Motor neuron (in vitro differentiated cells): ENCODE results near the gene FAM120B. TPM values are rescaled to one million over a fixed set of nuclear protein-coding genes. Genes with fewer than 3 reads are reported as not detected.
A peak's percentile ranks its signal among the peaks of the same experiment; 100 is the strongest.

Experiments used
- ATAC-seq, 8 experiments: fragments of 200-7000 bp; cut with Tn5 transposase; replicated peaks in 6 of 8; 2 replicates each; pipeline ENCODE4 v1.8.0; 2021; ENCODE audit warnings: mild to moderate bottlenecking in 8 of 8, moderate library complexity in 8 of 8
- H3K27ac ChIP-seq, 2 donors: fragments of 250-450 bp; sonication (Bioruptor Pico); 2 replicates each; pipeline ENCODE4 v1.9.0; 2021; ENCODE audit warnings: antibody characterized with exemption in 2 of 2, mild to moderate bottlenecking in 2 of 2, moderate library complexity in 1 of 2
- H3K4me1 ChIP-seq, 2 donors: fragments of 250-450 bp; sonication (Bioruptor Pico); replicated peaks in 1 of 2; 2 replicates each; pipeline ENCODE4 v1.6.1; 2021; ENCODE audit warnings: antibody characterized with exemption in 2 of 2, mild to moderate bottlenecking in 2 of 2, moderate library complexity in 1 of 2
- H3K4me3 ChIP-seq, 5 donors: fragments of 250-450 bp; sonication (Bioruptor Pico); 2 replicates each; pipeline ENCODE4 v1.9.0; 2021; ENCODE audit warnings: antibody characterized with exemption in 5 of 5, mild to moderate bottlenecking in 5 of 5, moderate library complexity in 4 of 5
- WGBS, 10 experiments: fragments of 450-650 bp; shearing (Covaris generic); methylation state at CpG; one replicate each; pipeline ENCODE4 v1.0.0; 2022; 5-methylcytosine and 5-hydroxymethylcytosine counted together
- in situ Hi-C, 9 experiments: fragments of 400-800 bp; cut with MboI; loops; one replicate each; pipeline ENCODE4 v1.15.0; 2021; ENCODE audit warnings: low sequenced_read_pairs in 9 of 9, low pct_unique_long_range_greater_than_20kb in 2 of 9; ENCODE audit not compliant: unreplicated experiment in 9 of 9
- total RNA-seq, 8 experiments: library from RNA; unstranded; fragments of 300-600 nt; gene quantifications; 2 replicates each; pipeline versions ENCODE4 v1.2.3 to v1.2.4, GENCODE V29; 2022

The FAM120B gene
- total RNA-seq, 8 experiments from 2014 or later: 15.9 to 35.4 (median 22.2) TPM

GRCh38 chr6:170442596-170442995 lies 136.0 kb downstream of the FAM120B start:
- peaks cover 42 to 63% of the 10 kb centered on the region in 2 donors for H3K4me1 ChIP-seq
- in situ Hi-C loops: no loop called here
- H3K4me3 ChIP-seq: no peak overlapping the region
- H3K27ac ChIP-seq: no peak overlapping the region
- ATAC-seq: no peak
- 46 to 100% (median 76%) methylated on average over 1 to 8 of the region's 8 CpGs for WGBS, 10 experiments

- Histone ChIP-seq H3K4me3 (no peak overlapping the region), H3K27ac (no peak overlapping the region), H3K4me1 (peaks cover 37 to 58% of the 10 kb centered on the region in 2 donors)
- in situ Hi-C loops: no loop called here
- 69 to 100% (median 83%) methylated on average over 1 to 6 of the region's 8 CpGs; no CpG with 5 or more reads in 3 of the 10 experiments for WGBS, 10 experiments
- ATAC-seq: no peak
Observed at GRCh38 chr6:170443151-170443662, 136.6 kb downstream of the FAM120B start.

- WGBS, 10 experiments: 67 to 100% (median 92%) methylated on average over 2 to 9 of the region's 18 CpGs; no CpG with 5 or more reads in 6 of the 10 experiments
- H3K4me1 ChIP-seq: peaks cover 41 to 64% of the 10 kb centered on the region in 2 donors
- in situ Hi-C loops: no loop called here
- no peak overlapping the region for H3K27ac ChIP-seq
- ATAC-seq: no peak
- no peak overlapping the region for H3K4me3 ChIP-seq
Observed at GRCh38 chr6:170444056-170444591, 137.6 kb downstream of the FAM120B start.

- no peak overlapping the region for H3K4me3 ChIP-seq
- 57 to 77% (median 61%) methylated on average over 4 to 6 of the region's 15 CpGs; no CpG with 5 or more reads in 6 of the 10 experiments for whole genome bisulfite sequencing, 10 experiments
- H3K27ac ChIP-seq: no peak overlapping the region
- peaks cover 38 to 63% of the 10 kb centered on the region in 2 donors for H3K4me1 ChIP-seq
- ATAC-seq: no peak
- in situ Hi-C loops: no loop called here
Observed at GRCh38 chr6:170444811-170445211, 138.3 kb downstream of the FAM120B start.

GRCh38 chr6:170445487-170445886 lies 138.9 kb downstream of the FAM120B start:
- WGBS, 10 experiments: 54 to 100% (median 82%) methylated on average over 1 to 12 of the region's 17 CpGs
- in situ Hi-C loops: no loop called here
- H3K4me1 ChIP-seq: peaks cover 34 to 61% of the 10 kb centered on the region in 2 donors
- no peak overlapping the region for H3K27ac ChIP-seq
- H3K4me3 ChIP-seq: no peak overlapping the region
- ATAC-seq: peak in 4 of 8 experiments; percentile 9 to 27 (median 18)

GRCh38 chr6:170445971-170446370 lies 139.4 kb downstream of the FAM120B start:
- H3K4me3 ChIP-seq: no peak overlapping the region
- H3K27ac ChIP-seq: no peak overlapping the region
- no peak for ATAC-seq
- WGBS, 10 experiments: 58 to 100% (median 82%) methylated on average over 1 to 9 of the region's 9 CpGs; no CpG with 5 or more reads in 1 of the 10 experiments
- in situ Hi-C loops: no loop called here
- peaks cover 38 to 61% of the 10 kb centered on the region in 2 donors for H3K4me1 ChIP-seq

- 55 to 100% (median 95%) methylated on average over 1 to 4 of the region's 15 CpGs; no CpG with 5 or more reads in 5 of the 10 experiments for WGBS, 10 experiments
- no peak for ATAC-seq
- Histone ChIP-seq H3K4me3 (no peak overlapping the region), H3K4me1 (peaks cover 36 to 59% of the 10 kb centered on the region in 2 donors), H3K27ac (no peak overlapping the region)
- in situ Hi-C loops: no loop called here
Observed at GRCh38 chr6:170446841-170447560, 140.4 kb downstream of the FAM120B start.

GRCh38 chr6:170447561-170447930 lies 141.0 kb downstream of the FAM120B start:
- peaks cover 35 to 56% of the 10 kb centered on the region in 2 donors for H3K4me1 ChIP-seq
- 60 to 100% (median 88%) methylated on average over 1 to 4 of the region's 14 CpGs; no CpG with 5 or more reads in 4 of the 10 experiments for WGBS, 10 experiments
- H3K27ac ChIP-seq: no peak overlapping the region
- ATAC-seq: no peak
- no peak overlapping the region for H3K4me3 ChIP-seq
- in situ Hi-C loops: no loop called here

- Histone ChIP-seq H3K27ac (peak overlapping the region in 1 of 2 donors; percentile 53), H3K4me3 (no peak overlapping the region), H3K4me1 (peaks cover 29 to 51% of the 10 kb centered on the region in 2 donors)
- in situ Hi-C loops: no loop called here
- no peak for ATAC-seq
- 80 to 95% (median 89%) methylated on average over 1 to 7 of the region's 12 CpGs; no CpG with 5 or more reads in 4 of the 10 experiments for WGBS, 10 experiments
Observed at GRCh38 chr6:170448317-170448716, 141.8 kb downstream of the FAM120B start.

GRCh38 chr6:170448751-170449630 lies 142.4 kb downstream of the FAM120B start:
- ATAC-seq: peak; percentile 45 to 89 (median 86)
- in situ Hi-C loops: no loop called here
- H3K4me3 ChIP-seq: no peak overlapping the region
- H3K4me1 ChIP-seq: peaks cover 35 to 56% of the 10 kb centered on the region in 2 donors
- H3K27ac ChIP-seq: peak overlapping the region; percentile 29 to 53
- 29 to 100% (median 72%) methylated on average over 1 to 10 of the region's 20 CpGs; no CpG with 5 or more reads in 1 of the 10 experiments for whole genome bisulfite sequencing, 10 experiments

- Histone ChIP-seq H3K4me1 (peaks cover 38 to 51% of the 10 kb centered on the region in 2 donors), H3K27ac (no peak overlapping the region), H3K4me3 (no peak overlapping the region)
- in situ Hi-C loops: no loop called here
- 50 to 93% (median 81%) methylated on average over 1 to 28 of the region's 32 CpGs; no CpG with 5 or more reads in 1 of the 10 experiments for WGBS, 10 experiments
- ATAC-seq: no peak
Observed at GRCh38 chr6:170449835-170450753, 143.5 kb downstream of the FAM120B start.
